ENCODE results near the gene CHRDL2. TPM values are rescaled to one million over a fixed set of nuclear protein-coding genes. Genes with fewer than 3 reads are reported as not detected.

CHRDL2 gene
- total RNA-seq, 6 experiments from 2014 or later: not detected

DNA sequence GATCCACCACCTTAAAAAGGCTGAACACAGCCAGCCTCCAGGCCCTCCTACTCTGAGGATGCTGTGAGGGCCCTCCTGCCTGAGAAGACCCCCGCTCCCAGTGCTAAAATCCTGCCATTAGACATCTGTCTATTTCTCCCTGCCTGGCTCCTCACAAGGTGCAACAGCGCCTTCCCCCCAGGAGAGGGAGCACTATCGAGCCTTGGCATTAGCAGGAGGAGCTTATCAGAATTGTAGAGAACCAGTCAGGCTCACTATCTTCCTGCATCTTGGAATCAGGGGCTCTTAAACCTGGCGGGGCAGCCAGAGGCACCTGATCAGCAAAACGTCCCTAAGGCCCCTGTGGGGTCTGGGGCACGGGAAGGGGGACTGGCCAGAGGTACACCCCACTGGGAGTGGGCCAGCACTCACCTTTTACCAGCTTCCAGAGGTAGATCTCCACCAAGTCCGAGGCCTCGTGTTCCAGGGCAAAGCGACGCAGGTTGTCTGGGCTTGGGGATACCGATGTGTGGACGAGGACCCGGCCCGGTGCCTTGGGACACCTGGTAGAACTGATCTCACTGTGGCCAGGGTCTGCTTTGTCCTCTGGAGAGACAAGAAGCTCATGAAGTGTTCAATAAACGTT lies 28.7 kb downstream of the CHRDL2 start:
- Mint-ChIP-seq H3K27ac (no peak overlapping the region), H3K4me1 (ENCODE audit: low read depth) (no peaks in the 10 kb centered on the region; the same call in 1 of the 2 replicates)

DNA sequence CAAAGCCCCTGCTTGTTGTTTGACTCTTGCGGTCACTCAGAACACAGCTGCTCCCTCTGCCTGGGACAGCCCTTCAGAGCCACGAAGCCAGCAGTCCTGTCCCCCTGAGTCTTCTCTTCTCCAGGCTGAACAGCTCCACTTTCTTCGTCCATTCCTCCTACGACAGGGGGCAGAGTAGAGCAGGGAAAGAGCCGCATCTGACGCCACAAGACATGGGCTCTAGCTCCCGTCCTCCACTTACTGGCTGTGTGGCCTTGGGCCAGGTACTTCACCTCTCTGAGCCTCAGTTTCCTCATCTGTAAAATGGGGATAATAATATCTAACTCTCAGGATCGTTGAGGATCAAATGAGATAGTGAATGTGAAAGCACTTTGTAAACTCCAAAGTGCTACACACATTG lies 29.9 kb downstream of the CHRDL2 start:
- peaks cover 12% of the 10 kb centered on the region for H3K27me3 Mint-ChIP-seq (ENCODE audit: insufficient read depth)
- peaks cover 10% of the 10 kb centered on the region for H3K4me1 Mint-ChIP-seq (ENCODE audit: low read depth)
- H3K9me3 Mint-ChIP-seq: no peaks in the 10 kb centered on the region
- no peak overlapping the region for H3K4me3 Mint-ChIP-seq
- no peak for DNase-seq
- TF ChIP-seq, protein P1, sequence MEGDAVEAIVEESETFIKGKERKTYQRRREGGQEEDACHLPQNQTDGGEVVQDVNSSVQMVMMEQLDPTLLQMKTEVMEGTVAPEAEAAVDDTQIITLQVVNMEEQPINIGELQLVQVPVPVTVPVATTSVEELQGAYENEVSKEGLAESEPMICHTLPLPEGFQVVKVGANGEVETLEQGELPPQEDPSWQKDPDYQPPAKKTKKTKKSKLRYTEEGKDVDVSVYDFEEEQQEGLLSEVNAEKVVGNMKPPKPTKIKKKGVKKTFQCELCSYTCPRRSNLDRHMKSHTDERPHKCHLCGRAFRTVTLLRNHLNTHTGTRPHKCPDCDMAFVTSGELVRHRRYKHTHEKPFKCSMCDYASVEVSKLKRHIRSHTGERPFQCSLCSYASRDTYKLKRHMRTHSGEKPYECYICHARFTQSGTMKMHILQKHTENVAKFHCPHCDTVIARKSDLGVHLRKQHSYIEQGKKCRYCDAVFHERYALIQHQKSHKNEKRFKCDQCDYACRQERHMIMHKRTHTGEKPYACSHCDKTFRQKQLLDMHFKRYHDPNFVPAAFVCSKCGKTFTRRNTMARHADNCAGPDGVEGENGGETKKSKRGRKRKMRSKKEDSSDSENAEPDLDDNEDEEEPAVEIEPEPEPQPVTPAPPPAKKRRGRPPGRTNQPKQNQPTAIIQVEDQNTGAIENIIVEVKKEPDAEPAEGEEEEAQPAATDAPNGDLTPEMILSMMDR (IDR thresholded peaks at IDR 0.05): peak; percentile 23; the same call in 1 of the 2 replicates
- no peaks in the 10 kb centered on the region for H3K36me3 Mint-ChIP-seq (ENCODE audit: low read depth)
- no peak overlapping the region for H3K27ac Mint-ChIP-seq

More for the DNA sequence above, 28.7 kb downstream of the CHRDL2 start:
- H3K4me3 Mint-ChIP-seq: no peak overlapping the region
- peak; percentile 65 for DNase-seq
- TF ChIP-seq, protein P1 (IDR thresholded peaks at IDR 0.05): peak; percentile 94
- no peaks in the 10 kb centered on the region for H3K36me3 Mint-ChIP-seq (ENCODE audit: low read depth)
- no peaks in the 10 kb centered on the region for H3K9me3 Mint-ChIP-seq
- peaks cover 12% of the 10 kb centered on the region for H3K27me3 Mint-ChIP-seq (ENCODE audit: insufficient read depth)

DNA sequence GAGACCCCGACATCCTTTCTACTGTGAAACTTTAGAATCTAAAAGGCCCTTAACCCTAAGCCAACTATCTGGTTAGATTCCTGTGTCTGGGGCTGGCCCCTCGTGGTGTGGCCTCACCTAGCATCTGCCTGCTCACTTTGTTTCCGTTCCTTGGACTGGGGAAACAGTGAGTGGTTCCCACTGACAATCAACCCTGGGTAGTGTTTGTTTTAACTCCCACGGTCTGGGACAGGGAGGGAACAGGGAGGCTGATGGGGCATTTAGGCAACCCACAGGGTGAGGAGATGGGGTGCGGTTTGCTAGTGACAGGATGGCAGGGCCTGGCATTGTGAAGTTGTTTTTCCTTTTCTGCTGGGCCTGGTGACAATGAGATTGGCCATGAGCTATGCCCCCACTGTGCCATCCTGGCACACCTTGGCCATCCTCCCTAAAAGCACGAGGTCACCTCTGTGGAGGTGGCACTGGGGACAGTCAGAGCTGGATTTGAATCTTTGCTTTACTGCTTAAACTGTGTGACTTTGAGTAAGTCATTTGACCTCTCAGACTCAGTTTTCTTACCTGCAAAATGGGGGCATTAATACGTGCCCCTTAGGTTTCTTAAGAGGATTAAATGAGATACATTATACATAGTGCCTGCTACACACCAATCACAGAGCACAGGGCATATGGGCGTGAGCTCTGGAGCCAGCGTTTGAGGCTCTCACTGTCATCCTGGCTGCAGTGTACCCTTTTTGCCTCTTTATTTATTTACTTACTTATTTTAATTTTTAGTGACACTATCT lies 31.4 kb downstream of the CHRDL2 start:
- Mint-ChIP-seq H3K9me3 (no peaks in the 10 kb centered on the region), H3K4me3 (no peak overlapping the region), H3K36me3 (ENCODE audit: low read depth) (no peaks in the 10 kb centered on the region), H3K4me1 (ENCODE audit: low read depth) (peaks cover 13% of the 10 kb centered on the region), H3K27ac (no peak overlapping the region), H3K27me3 (ENCODE audit: insufficient read depth) (peaks cover 7% of the 10 kb centered on the region)
- no peak for DNase-seq
- TF ChIP-seq, protein P1 (IDR thresholded peaks at IDR 0.05): no peak

DNA sequence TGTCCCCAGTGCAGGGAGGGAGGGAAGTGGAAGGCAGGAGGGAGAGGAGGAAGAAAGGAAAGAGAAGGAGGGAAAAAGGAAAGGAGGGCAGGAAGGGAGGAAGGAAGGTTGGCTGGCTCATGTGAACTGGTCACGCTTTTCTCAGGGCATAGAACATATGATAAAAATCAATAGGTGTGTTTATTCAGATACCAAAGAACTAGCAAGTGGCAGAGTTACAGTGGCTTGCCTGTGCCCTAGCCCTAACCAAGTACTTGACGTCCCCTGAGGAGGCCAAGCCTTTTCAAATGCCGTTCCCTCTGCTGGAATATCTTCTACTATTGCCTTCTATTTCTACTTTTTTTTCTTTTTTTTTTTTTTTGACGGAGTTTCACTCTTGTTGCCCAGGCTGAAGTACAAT lies 33.5 kb downstream of the CHRDL2 start:
- TF ChIP-seq, protein P1 (IDR thresholded peaks at IDR 0.05): no peak
- Mint-ChIP-seq H3K27me3 (ENCODE audit: insufficient read depth) (peaks cover 16% of the 10 kb centered on the region), H3K27ac (peak overlapping the region; percentile 80; the same call in 1 of the 2 replicates), H3K4me1 (ENCODE audit: low read depth) (peaks cover 13% of the 10 kb centered on the region), H3K36me3 (ENCODE audit: low read depth) (no peaks in the 10 kb centered on the region), H3K4me3 (no peak overlapping the region), H3K9me3 (no peaks in the 10 kb centered on the region)
- DNase-seq: no peak

DNA sequence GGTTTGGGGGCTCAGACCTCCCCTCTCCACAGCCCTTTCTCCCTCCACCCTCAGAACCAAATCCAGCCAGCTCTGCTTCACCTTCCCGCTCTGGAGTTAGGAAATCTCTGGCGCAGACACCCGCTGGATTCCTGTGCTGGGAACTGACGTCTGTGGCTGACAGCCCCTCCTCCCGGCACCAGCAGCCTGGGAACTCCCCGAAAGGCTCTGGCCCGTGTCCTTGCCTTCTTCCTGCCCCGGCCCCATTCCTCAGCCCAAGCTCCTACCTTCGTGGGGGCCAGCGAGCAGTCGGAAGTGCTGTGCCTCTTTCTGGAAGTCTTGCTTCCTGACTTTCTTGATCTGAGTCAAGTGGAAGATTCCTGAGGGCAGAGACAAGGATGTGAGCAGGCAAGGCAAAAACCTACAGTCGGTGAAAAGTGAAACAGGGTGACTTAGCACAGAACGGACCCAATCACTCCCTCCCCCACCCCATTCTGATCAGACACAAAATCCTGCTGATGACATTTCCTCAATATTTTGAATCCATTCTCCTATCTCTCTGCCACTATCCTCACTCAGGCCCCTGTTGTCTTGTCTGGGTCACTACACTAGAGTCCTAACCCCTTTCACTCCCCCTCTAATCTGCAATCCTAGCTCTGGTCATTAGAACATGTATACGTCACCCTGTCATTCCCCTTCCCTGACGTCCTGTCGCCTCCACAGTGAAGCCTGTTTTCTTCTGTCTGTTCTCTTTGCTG lies 34.1 kb downstream of the CHRDL2 start:
- peak; percentile 47 for DNase-seq
- TF ChIP-seq, protein P1 (IDR thresholded peaks at IDR 0.05): no peak
- Mint-ChIP-seq H3K9me3 (no peaks in the 10 kb centered on the region), H3K4me3 (peak overlapping the region; percentile 75), H3K4me1 (ENCODE audit: low read depth) (peaks cover 13% of the 10 kb centered on the region), H3K27me3 (ENCODE audit: insufficient read depth) (peaks cover 14% of the 10 kb centered on the region), H3K27ac (peak overlapping the region; percentile 80), H3K36me3 (ENCODE audit: low read depth) (no peaks in the 10 kb centered on the region)

Measured in HFFc6 (cell line).